Colonic mucosa (tissue), 4 donors: ENCODE data around the gene XKR7. TPM values are rescaled to one million over a fixed set of nuclear protein-coding genes. Genes with fewer than 3 reads are reported as not detected.
A peak's percentile ranks its signal among the peaks of the same experiment; 100 is the strongest.

Experiments
- DNase-seq: peaks from one replicate; pipeline ENCODE4 v3.0.0-alpha.2; 2020
- H3K27ac ChIP-seq: fragments of 200-600 bp; one replicate; pipeline ENCODE4 v1.8.0; 2021
- H3K27me3 ChIP-seq: fragments of 200-600 bp; one replicate; pipeline ENCODE4 v1.8.0; 2021
- H3K36me3 ChIP-seq: fragments of 200-600 bp; one replicate; pipeline ENCODE4 v1.8.0; 2021
- H3K4me1 ChIP-seq: fragments of 200-600 bp; one replicate; pipeline ENCODE4 v1.8.0; 2021; ENCODE audit warnings: mild to moderate bottlenecking
- H3K4me3 ChIP-seq: fragments of 200-600 bp; one replicate; pipeline ENCODE4 v1.8.0; 2021
- H3K9ac ChIP-seq, 2 donors: one replicate each; pipeline ENCODE4 v1.7.0; 2013; ENCODE audit warnings: control low read depth in 2 of 2, low read depth in 2 of 2, low read length in 2 of 2
- H3K9me3 ChIP-seq: fragments of 200-600 bp; one replicate; pipeline ENCODE4 v1.8.0; 2021
- CTCF ChIP-seq: fragments of 200-600 bp; IDR thresholded peaks from one replicate; pipeline ENCODE4 v1.8.0; 2022; ENCODE audit warnings: antibody characterized with exemption, mild to moderate bottlenecking
- intact Hi-C: fragments of 100-400 bp; cut with DNase I; formaldehyde crosslinking; loops from one replicate; pipeline ENCODE4 v1.14.1; 2022
- total RNA-seq, 2 donors: library from RNA; stranded (reverse); fragmentation: NEBNext Ultra II Directional in 1 of 2; extraction: Animal tissue kit (Norgen Biotek cat#: 25700) in 1 of 2; gene quantifications; one replicate each; pipeline ENCODE4 v1.2.1, GENCODE V29; 2021
- donor health status: healthy.
- donor health status: DM: no; HTN: no; CAD: no.
- donor health status: DM: no; HTN: no; CAD: no.

XKR7 gene
- total RNA-seq, 2 donors from 2014 or later: 0.07 to 0.16 TPM

GRCh38 chr20:32017711-32018251 lies 49.8 kb downstream of the XKR7 start:
- no peaks in the 10 kb centered on the region for H3K4me1 ChIP-seq

GRCh38 chr20:32018269-32019155 lies 50.6 kb downstream of the XKR7 start:
- no peaks in the 10 kb centered on the region for H3K4me1 ChIP-seq
- intact Hi-C loops: no loop called here

More at GRCh38 chr20:32017711-32018251, 49.8 kb downstream of the XKR7 start:
- Histone ChIP-seq H3K36me3 (no peaks in the 10 kb centered on the region), H3K27ac (no peak overlapping the region), H3K27me3 (peaks cover 25% of the 10 kb centered on the region), H3K9me3 (no peaks in the 10 kb centered on the region), H3K4me3 (no peak overlapping the region), H3K9ac (no peak overlapping the region)
- intact Hi-C loops: no loop called here
- DNase-seq: peak; percentile 63
- TF ChIP-seq CTCF: no peak

GRCh38 chr20:32019156-32019510 lies 51.2 kb downstream of the XKR7 start:
- H3K4me3 ChIP-seq: peak overlapping the region; percentile 7
- TF ChIP-seq CTCF: no peak
- peaks cover 25% of the 10 kb centered on the region for H3K27me3 ChIP-seq
- H3K36me3 ChIP-seq: no peaks in the 10 kb centered on the region
- DNase-seq: no peak
- intact Hi-C loops: no loop called here
- H3K9ac ChIP-seq: no peak overlapping the region
- H3K27ac ChIP-seq: no peak overlapping the region
- no peaks in the 10 kb centered on the region for H3K9me3 ChIP-seq
- H3K4me1 ChIP-seq: no peaks in the 10 kb centered on the region

More at GRCh38 chr20:32018269-32019155, 50.6 kb downstream of the XKR7 start:
- DNase-seq: peak; percentile 85
- no peak overlapping the region for H3K27ac ChIP-seq
- H3K4me3 ChIP-seq: peak overlapping the region; percentile 52
- H3K36me3 ChIP-seq: no peaks in the 10 kb centered on the region
- H3K9ac ChIP-seq: no peak overlapping the region
- H3K9me3 ChIP-seq: no peaks in the 10 kb centered on the region
- TF ChIP-seq CTCF: no peak
- peaks cover 25% of the 10 kb centered on the region for H3K27me3 ChIP-seq

GRCh38 chr20:32019563-32020463 lies 51.9 kb downstream of the XKR7 start:
- H3K9me3 ChIP-seq: no peaks in the 10 kb centered on the region
- TF ChIP-seq CTCF: no peak
- intact Hi-C loops: no loop called here
- no peaks in the 10 kb centered on the region for H3K4me1 ChIP-seq
- no peak overlapping the region for H3K4me3 ChIP-seq
- peaks cover 25% of the 10 kb centered on the region for H3K27me3 ChIP-seq
- no peak overlapping the region for H3K9ac ChIP-seq
- H3K36me3 ChIP-seq: no peaks in the 10 kb centered on the region
- no peak overlapping the region for H3K27ac ChIP-seq
- DNase-seq: no peak

- peaks cover 25% of the 10 kb centered on the region for H3K27me3 ChIP-seq
- no peak for DNase-seq
- H3K27ac ChIP-seq: no peak overlapping the region
- H3K4me1 ChIP-seq: no peaks in the 10 kb centered on the region
- H3K9me3 ChIP-seq: no peaks in the 10 kb centered on the region
- intact Hi-C loops: no loop called here
- no peak for TF ChIP-seq CTCF
- no peak overlapping the region for H3K9ac ChIP-seq
- H3K36me3 ChIP-seq: no peaks in the 10 kb centered on the region
- H3K4me3 ChIP-seq: no peak overlapping the region
Observed at GRCh38 chr20:32021091-32021490, 53.1 kb downstream of the XKR7 start.
